COLO668 (cell line): ENCODE data around the gene TUBA4B.

Experiments used
- DNase-seq: peaks from one replicate; lab custom pipeline; 2025; ENCODE audit not compliant: unreplicated experiment; lab: John Stamatoyannopoulos, UW

Gene TUBA4B

GRCh38 chr2:219218732-219219701 is 34.0 kb upstream of the TUBA4B start, which contains the start of gene ABCB6:
ABCB6 (minus strand) TSS chr2:219218958; CDS start chr2:219218673, 285 bp downstream.
- peak; percentile 94 for DNase-seq

DNA sequence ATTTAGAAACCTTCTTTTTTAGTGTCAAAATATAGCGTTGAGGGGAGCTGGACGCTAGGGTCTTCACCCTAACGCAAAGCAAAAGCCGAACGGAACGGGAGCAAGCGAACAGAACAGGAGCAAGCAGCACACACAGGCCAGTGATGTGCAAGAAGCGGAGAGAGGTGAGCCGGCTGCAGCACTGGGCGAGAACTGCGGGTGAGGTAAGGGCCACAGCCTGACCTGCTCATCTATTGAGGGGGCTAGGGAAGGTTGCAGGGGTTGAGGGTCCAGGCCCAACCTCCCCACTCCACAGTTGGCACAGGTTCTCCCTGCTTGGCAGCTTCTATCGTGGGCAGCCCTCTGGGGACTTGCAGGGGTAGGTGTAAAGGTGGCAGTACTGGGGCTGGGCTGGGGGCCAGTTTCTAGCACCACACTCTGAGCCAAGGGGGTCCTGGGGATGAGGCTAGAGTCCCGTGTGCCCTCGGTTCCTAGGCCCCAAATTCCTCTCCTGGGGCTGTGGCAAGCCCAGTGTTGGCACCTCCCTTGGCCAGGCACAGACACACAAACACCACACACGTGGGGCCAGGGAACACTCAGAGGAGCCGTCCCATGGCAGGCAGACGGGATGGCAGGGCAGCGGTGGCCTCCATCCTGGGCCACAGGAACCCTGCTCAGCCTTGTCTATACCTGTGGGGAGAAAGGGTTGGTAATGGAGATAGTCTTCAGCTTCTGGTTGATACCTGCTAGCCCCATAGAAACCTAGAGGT is 33.1 kb upstream of the TUBA4B start:
- no peak for DNase-seq

- DNase-seq, result no peak
Observed at GRCh38 chr2:219220652-219221402, 32.2 kb upstream of the TUBA4B start.

GRCh38 chr2:219221957-219222518 is 31.0 kb upstream of the TUBA4B start:
- no peak for DNase-seq

- no peak for DNase-seq
Observed at GRCh38 chr2:219223831-219224610, 29.0 kb upstream of the TUBA4B start.

- DNase-seq, result no peak
Observed at GRCh38 chr2:219225350-219225749, 27.7 kb upstream of the TUBA4B start.

DNA sequence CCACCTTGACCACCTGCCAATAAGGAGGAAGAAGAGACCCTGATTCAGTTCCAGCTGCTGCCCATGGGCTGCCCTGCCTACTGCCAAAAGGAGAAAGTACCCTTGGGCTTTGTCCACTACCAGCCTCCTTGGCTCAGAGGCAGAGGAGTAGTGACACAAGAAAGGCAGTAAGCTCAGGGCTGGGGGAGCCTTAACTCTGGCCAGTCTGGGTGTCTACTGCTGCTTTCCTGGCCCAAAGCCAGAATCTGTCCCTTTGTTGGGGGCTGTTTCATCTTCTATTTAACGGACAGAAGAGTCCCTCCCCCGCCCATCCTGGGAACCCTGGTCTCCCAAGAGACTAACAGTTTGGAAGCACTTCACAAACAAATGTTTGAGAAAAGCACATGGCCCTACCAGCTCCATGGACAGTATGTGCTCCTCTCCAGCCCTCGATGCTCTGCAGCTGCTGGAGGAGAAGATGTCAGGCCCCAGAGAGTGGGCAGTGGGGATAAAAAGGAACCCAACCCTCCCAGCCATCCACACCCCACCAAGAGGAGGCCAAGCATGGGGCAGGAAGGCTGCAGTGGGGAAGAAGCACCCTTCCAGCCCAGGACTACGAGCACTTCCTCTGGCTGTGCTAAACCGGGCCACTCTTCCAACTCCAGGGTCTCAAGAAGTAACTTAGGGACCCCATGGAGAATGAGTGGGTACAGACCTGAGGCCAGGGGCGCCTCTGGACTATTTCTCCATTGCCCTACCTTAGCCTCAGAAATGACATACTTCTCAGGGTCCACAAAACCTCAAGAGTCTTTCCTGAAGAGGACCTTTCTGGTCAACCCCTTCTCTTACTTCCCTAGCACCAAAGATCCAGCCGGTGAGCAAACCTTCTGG is 24.8 kb upstream of the TUBA4B start:
- no peak for DNase-seq

DNA sequence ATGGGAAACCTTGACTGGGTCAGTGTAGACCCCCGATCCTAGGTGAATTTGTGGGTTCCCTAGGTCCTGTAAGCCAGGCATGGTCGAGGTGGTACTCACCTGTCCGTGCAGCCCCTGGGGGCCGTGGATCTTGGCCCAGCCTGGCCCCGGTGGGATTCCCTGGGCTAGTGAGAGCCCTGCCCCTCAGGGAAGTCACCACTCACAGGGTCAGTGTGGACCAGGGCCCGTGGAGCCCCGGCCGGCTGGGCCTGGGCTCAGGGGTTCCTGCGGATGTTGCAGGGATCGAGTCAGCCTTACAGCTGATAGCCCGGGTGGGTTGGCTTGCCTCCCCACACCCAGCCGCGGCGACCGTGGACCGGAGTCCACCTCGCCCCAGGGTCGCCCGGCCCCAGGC is 24.1 kb upstream of the TUBA4B start:
- no peak for DNase-seq

DNA sequence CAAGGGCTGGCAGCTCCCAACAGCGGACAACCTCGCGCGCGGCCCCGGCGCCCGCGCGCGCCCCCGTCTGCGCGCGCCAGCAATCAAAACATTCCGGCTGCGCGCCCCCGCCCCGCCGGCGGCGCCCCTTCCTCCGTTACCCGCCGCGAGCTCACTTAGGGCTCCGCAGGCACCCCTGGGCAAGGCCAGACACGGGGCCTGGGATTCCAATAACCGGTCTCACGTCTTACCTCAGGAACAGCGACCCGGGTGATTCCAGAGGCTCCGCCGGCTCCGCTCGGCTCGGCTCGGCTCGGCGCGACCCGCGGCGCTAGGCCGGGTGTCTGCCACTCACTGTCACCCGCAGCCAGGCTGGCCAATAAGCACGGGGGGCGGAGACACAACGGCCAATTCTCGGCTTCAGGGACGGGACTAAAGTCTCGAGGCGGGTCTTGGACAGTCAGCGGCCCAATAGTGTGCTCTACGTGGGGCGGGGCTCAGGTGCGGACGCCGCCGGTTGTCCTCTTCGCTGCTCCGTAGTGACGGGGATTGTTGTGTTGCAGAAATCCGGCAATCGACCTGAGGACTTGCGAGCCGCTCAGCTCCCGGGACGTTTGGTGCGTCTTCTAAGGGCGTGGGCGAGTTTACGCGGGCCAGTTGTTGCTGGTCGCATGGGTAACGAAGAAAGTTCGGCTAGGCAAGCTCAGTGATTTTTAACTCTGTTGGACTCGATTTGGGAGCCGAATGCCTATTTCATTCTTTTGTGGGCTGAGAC is 23.6 kb upstream of the TUBA4B start, which contains the start of the genes ANKZF1 and ATG9A:
TSS of gene ANKZF1 (plus strand) at position 502 of the 754 bp plus-strand sequence. CDS start 452 bp downstream, outside the sequence.
TSS of gene ATG9A (minus strand) at position 332 of the 754 bp plus-strand sequence. CDS start 1,612 bp downstream, outside the sequence.
- DNase-seq, result peak; percentile 98

- peak; percentile 67 for DNase-seq
Observed at GRCh38 chr2:219230059-219230540, 22.9 kb upstream of the TUBA4B start.

DNA sequence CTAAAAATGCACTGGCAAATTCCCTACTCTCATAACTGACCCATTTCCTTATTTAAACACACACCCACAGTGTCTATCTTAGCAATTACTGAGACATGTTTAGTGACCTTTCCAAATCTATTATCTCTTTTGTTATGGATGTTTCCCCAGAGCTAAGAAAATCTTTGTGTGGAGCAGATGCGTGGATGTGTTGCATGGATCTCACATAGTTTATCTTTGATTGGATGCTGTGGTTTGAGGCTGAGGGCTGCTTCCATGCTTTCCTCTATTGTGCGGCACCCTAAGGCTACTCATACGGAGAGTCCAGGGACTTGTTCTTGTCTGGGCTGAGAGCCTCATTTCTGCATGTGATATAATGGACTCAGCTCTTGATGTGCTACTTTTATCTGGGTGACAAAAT is 18.7 kb upstream of the TUBA4B start:
- no peak for DNase-seq

- no peak for DNase-seq
Observed at GRCh38 chr2:219243291-219243761, 9.7 kb upstream of the TUBA4B start.

- no peak for DNase-seq
Observed at GRCh38 chr2:219244789-219245147, 8.3 kb upstream of the TUBA4B start.

DNA sequence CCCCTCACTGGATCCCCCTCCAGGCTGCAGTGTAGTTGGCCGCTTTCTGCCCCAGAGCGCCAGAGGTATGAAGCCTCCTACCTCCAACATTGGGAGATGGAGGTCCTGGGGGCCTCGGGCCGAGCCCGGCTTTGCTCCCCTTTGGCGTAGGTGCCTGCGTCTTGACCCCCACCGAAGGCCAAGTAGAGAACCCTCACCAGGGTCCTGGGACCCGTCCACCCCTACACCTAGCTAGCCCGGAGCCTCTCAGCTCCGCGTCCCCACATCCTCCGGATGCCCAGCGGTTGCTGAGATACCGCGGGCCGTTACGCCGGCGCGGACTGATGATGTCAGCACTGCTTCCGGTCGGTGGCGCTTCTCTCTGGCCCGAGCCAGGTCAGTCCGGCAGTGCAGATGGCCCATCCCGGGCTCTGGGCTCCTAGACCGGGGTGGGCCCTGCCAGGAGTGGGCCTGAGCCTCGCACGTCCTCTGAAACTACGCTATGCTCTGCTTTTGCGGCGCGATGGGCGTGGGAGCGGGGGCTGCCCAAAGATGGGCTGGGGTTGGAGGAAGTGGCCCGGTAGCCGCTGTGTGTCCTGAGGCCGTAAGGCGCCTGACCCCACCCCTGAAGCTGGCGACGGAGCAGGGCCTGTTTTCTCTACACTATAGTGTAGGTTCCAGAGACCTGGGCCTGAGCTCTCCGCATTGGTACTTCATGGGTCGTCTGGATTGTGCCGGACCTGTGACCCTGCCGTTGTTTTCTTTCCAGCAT is 7.7 kb upstream of the TUBA4B start, which contains the start of the genes GLB1L and STK16:
TSS of gene GLB1L (minus strand) at position 297 of the 751 bp plus-strand sequence. CDS start 1,871 bp downstream, outside the sequence.
TSS of gene STK16 (plus strand) at position 332 of the 751 bp plus-strand sequence. CDS start 521 bp downstream, outside the sequence.
- DNase-seq, result peak; percentile 95

- no peak for DNase-seq
Observed at GRCh38 chr2:219245899-219246230, 7.2 kb upstream of the TUBA4B start.

DNA sequence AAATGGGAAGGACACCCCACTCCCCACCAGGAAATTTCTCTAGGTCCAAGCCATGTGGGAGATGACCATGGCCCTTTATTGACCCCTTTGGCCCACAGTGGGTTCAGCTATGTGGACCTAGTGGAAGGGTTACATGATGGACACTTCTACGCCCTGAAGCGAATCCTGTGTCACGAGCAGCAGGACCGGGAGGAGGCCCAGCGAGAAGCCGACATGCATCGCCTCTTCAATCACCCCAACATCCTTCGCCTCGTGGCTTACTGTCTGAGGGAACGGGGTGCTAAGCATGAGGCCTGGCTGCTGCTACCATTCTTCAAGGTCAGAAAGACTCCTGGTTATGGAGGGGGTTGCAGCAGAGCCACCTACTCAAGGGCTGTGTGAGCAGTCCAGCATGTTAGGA is 6.5 kb upstream of the TUBA4B start:
- no peak for DNase-seq
